Activated CD4-positive, alpha-beta T cell treated with anti-CD3 and anti-CD28 coated beads for 36 hours (primary cell): ENCODE measurements around the gene CHST3. TPM values are rescaled to one million over a fixed set of nuclear protein-coding genes. Genes with fewer than 3 reads are reported as not detected.
"Not testable (repeated sequence)": the region's sequence is repeated elsewhere in the genome, so short reads cannot be mapped to it uniquely, and the experiment has no call there.

Experiments
- ATAC-seq: fragments of 200-7000 bp; cut with Tn5 transposase; one replicate; pipeline ENCODE4 v1.10.0; 2021; ENCODE audit warnings: mild to moderate bottlenecking, moderate library complexity
- CTCF ChIA-PET: fragments of 350-600 bp; sonication (Branson Sonifier 250); formaldehyde crosslinking; loops from one replicate; lab custom pipeline; 2021; ENCODE audit warnings: antibody characterized with exemption; lab: Charles Lee
- POLR2A ChIA-PET: fragments of 350-600 bp; sonication (Branson Sonifier 250); formaldehyde crosslinking; loops from one replicate; lab custom pipeline; 2021; ENCODE audit warnings: antibody characterized with exemption, inconsistent platforms; lab: Charles Lee
- DNase-seq: peaks from one replicate; pipeline ENCODE4 v3.0.0-alpha.2; 2020
- H3K27ac Mint-ChIP-seq: one replicate; pipeline ENCODE4 v1.8.0; 2021; ENCODE audit warnings: mixed read lengths
- H3K27me3 Mint-ChIP-seq: one replicate; pipeline ENCODE4 v1.8.0; 2021; ENCODE audit warnings: mixed read lengths
- H3K36me3 Mint-ChIP-seq: one replicate; pipeline ENCODE4 v1.8.0; 2021; ENCODE audit warnings: low read depth, mixed read lengths
- H3K4me1 Mint-ChIP-seq: one replicate; pipeline ENCODE4 v1.8.0; 2021; ENCODE audit warnings: mixed read lengths
- H3K4me3 Mint-ChIP-seq: one replicate; pipeline ENCODE4 v1.8.0; 2021; ENCODE audit warnings: mild to moderate bottlenecking, moderate library complexity, mixed read lengths
- H3K9me3 Mint-ChIP-seq: one replicate; pipeline ENCODE4 v1.8.0; 2021; ENCODE audit warnings: low read depth, mixed read lengths
- intact Hi-C, 2 experiments: fragments of 100-400 bp; cut with DNase I in 1 of 2; cut with micrococcal nuclease in 1 of 2; formaldehyde crosslinking; loops; one replicate each; pipeline versions ENCODE4 v1.14.2 to v1.15.1; 2022 to 2024; cut with DNase I, micrococcal nuclease
- total RNA-seq, 2 experiments: library from RNA; stranded (reverse); gene quantifications; one replicate each; pipeline ENCODE4 v1.2.3, GENCODE V29; 2021

The CHST3 gene
- under 1 TPM; 0.46 to 0.47 TPM for total RNA-seq

DNA sequence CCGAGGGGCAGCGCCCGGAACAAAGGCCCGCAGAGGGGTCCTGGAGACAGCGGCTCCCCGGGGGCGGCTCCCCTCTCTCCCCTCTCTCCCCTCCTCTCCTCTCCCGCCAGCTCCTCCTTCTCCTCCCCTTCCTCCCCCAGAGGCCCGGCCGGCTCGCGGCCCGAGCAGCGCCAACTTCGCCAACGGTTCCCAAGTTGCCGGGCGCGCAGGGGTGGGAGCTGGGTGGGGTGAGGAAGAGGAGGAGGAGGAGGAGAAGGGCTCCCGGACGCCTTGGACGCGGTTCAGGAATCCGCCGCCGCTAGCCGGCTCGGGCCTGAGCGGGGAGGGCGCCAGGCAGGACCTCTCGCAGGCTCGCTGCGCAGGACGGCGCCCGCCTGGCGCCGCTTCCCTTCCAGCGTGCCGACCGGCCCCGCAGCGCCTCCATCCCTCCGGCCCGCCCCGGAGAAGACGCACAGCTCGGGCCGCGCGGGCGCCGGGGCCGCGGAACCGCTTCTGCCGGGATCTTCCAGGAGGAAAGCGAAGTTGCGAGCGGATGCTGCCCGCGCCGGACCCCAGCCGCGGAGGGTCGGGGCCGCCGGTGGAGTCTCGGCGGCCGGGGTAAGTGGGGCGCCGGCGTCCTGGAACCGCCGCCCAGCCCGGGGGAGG lies at the start of gene CHST3:
CHST3 (plus strand) TSS at position 298 of the 645 bp plus-strand sequence. CDS start 41,448 bp downstream, outside the sequence.
- intact Hi-C loops: loop anchor here in 1 of 2 experiments (10.0 kb wide), 1 partner anchor 281 kb away; no protein-coding TSS in a partner anchor
- Mint-ChIP-seq H3K9me3 (no peaks in the 10 kb centered on the region), H3K27me3 (peaks cover 45% of the 10 kb centered on the region), H3K36me3 (no peaks in the 10 kb centered on the region), H3K27ac (peak within 1 kb of the TSS; percentile 78), H3K4me3 (peak within 1 kb of the TSS; percentile 73), H3K4me1 (peaks cover 18% of the 10 kb centered on the region)
- POLR2A ChIA-PET: interaction anchor here (0.6 kb wide), 1 partner anchor 67 kb away, joined by 5 read pairs; no protein-coding TSS in a partner anchor
- CTCF ChIA-PET: interaction anchor here (0.8 kb wide), 1 partner anchor 108 kb away, joined by 3 read pairs; no protein-coding TSS in a partner anchor
- ATAC-seq (peak; percentile 37), DNase-seq (peak; percentile 34)

DNA sequence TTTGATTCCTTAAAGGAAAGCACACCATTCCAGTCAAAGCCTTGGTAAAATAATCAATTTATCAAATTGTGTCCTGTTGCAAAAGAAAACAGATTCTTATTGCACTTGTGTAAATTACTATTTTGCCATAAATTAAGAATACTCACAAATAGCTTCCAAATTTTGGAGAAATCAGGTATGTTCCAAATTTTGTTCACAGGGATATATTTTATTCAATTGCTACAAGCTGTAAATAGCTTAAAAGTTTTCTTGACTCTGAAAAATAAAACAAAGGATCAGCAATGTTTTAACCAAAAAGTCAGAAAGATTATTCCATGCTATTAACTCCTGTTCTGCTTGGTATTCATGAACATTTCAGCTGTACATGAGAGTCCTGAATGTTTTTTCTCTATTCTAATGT lies 47.4 kb upstream of the CHST3 start:
- Mint-ChIP-seq H3K27me3 (no peaks in the 10 kb centered on the region), H3K4me3 (no peak overlapping the region), H3K9me3 (peaks cover 8% of the 10 kb centered on the region), H3K36me3 (no peaks in the 10 kb centered on the region), H3K4me1 (no peaks in the 10 kb centered on the region), H3K27ac (no peak overlapping the region)
- POLR2A ChIA-PET: no interaction called here
- DNase-seq (no peak), ATAC-seq (no peak)
- intact Hi-C loops: no loop called here
- CTCF ChIA-PET: interaction anchor here (1.0 to 2.6 kb wide), 4 partner anchors 10 to 30 kb away, joined by 3 to 7 read pairs (median 4); no protein-coding TSS in a partner anchor

DNA sequence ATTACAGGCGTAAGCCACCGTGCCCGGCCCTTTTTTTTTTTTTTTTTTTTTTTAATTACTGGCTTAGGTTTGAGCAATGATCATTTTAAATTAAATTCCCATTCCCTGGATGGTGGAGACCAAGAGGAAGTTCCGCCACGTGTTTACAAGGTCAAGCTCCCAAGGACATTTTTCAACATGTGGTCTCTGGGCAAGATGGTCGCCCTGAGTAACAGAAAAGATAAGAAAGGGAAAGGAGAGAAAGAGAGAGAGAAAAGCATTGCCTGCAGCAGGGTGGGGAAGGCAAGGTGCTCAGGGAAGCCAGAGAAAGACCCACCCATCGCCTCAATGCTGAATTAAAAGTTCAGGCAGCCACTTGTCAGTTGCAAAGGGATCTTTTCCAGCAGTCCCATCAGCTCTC lies 45.2 kb upstream of the CHST3 start:
- Mint-ChIP-seq H3K27me3 (no peaks in the 10 kb centered on the region), H3K4me1 (no peaks in the 10 kb centered on the region), H3K9me3 (peaks cover 6% of the 10 kb centered on the region), H3K27ac (no peak overlapping the region), H3K36me3 (no peaks in the 10 kb centered on the region), H3K4me3 (no peak overlapping the region)
- ATAC-seq (no peak), DNase-seq (no peak)
- POLR2A ChIA-PET: interaction anchor here (0.6 kb wide), 1 partner anchor 36 kb away, joined by 4 read pairs; no protein-coding TSS in a partner anchor
- intact Hi-C loops: no loop called here
- CTCF ChIA-PET: interaction anchor here (0.6 to 2.6 kb wide), 3 partner anchors 15 to 24 kb away, joined by 3 to 7 read pairs (median 3); no protein-coding TSS in a partner anchor

DNA sequence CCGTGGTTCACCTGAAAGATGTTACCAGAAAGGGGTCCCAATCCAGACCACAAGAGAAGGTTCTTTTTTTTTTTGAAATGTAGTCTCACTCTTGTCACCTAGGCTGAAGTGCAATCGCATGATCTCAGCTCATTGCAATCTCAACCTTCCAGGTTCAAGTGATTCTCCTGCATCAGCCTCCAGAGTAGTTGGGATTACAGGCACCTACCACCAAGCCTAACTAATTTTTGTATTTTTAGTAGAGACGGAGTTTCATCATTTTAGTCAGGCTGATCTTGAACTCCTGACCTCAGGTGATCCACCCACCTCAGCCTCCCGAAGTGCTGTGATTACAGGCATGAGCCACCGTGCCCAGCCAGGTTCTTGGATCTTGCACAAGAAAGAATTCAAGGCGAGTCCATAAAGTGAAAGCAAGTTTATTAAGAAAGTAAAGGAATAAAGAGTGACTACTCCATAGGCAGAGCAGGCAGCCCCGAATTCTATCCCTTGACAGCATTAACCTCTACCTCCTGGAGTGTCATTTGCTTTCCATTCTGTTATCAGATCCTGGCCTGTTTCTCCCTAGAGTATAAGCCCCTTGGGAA lies 44.1 kb upstream of the CHST3 start:
- H3K27me3 Mint-ChIP-seq, ATAC-seq, POLR2A ChIA-PET, H3K4me1 Mint-ChIP-seq, DNase-seq, intact Hi-C loops, H3K4me3 Mint-ChIP-seq, H3K27ac Mint-ChIP-seq, H3K36me3 Mint-ChIP-seq, H3K9me3 Mint-ChIP-seq: not testable (repeated sequence)
- CTCF ChIA-PET: interaction anchor here (0.7 to 2.2 kb wide), 2 partner anchors 24 kb away, joined by 3 to 9 read pairs; no protein-coding TSS in a partner anchor

GRCh38 chr10:71920540-71921323 lies 43.5 kb upstream of the CHST3 start:
- ATAC-seq (no peak), DNase-seq (no peak)
- intact Hi-C loops: no loop called here
- ChIA-PET POLR2A (no interaction called here), CTCF (interaction anchor here (2.2 kb wide), 1 partner anchor 24 kb away, joined by 9 read pairs; no protein-coding TSS in a partner anchor)
- Mint-ChIP-seq H3K36me3 (no peaks in the 10 kb centered on the region), H3K4me3 (no peak overlapping the region), H3K9me3 (peaks cover 6% of the 10 kb centered on the region), H3K27me3 (no peaks in the 10 kb centered on the region), H3K27ac (no peak overlapping the region), H3K4me1 (no peaks in the 10 kb centered on the region)

- ATAC-seq (no peak), DNase-seq (no peak)
- Mint-ChIP-seq H3K27me3 (no peaks in the 10 kb centered on the region), H3K4me1 (no peaks in the 10 kb centered on the region), H3K4me3 (no peak overlapping the region), H3K27ac (no peak overlapping the region), H3K36me3 (no peaks in the 10 kb centered on the region), H3K9me3 (peaks cover 6% of the 10 kb centered on the region)
- ChIA-PET POLR2A (no interaction called here), CTCF (interaction anchor here (2.2 kb wide), 1 partner anchor 25 kb away, joined by 9 read pairs; no protein-coding TSS in a partner anchor)
- intact Hi-C loops: no loop called here
Measured at GRCh38 chr10:71921324-71922027, 42.7 kb upstream of the CHST3 start.

GRCh38 chr10:71923138-71923692 lies 41.0 kb upstream of the CHST3 start:
- POLR2A ChIA-PET: no interaction called here

GRCh38 chr10:71924771-71925170 lies 39.4 kb upstream of the CHST3 start:
- Mint-ChIP-seq H3K27ac (no peak overlapping the region), H3K36me3 (no peaks in the 10 kb centered on the region), H3K9me3 (no peaks in the 10 kb centered on the region), H3K4me3 (no peak overlapping the region), H3K27me3 (no peaks in the 10 kb centered on the region), H3K4me1 (no peaks in the 10 kb centered on the region)
- CTCF ChIA-PET: interaction anchor here (0.6 kb wide), 1 partner anchor 357 kb away, joined by 4 read pairs; no protein-coding TSS in a partner anchor
- DNase-seq (no peak), ATAC-seq (no peak)
- POLR2A ChIA-PET: no interaction called here
- intact Hi-C loops: no loop called here

More at GRCh38 chr10:71923138-71923692, 41.0 kb upstream of the CHST3 start:
- H3K27ac Mint-ChIP-seq: no peak overlapping the region
- no peak overlapping the region for H3K4me3 Mint-ChIP-seq
- intact Hi-C loops: no loop called here
- no peaks in the 10 kb centered on the region for H3K36me3 Mint-ChIP-seq
- H3K9me3 Mint-ChIP-seq: no peaks in the 10 kb centered on the region
- CTCF ChIA-PET: no interaction called here
- no peak for DNase-seq
- no peaks in the 10 kb centered on the region for H3K4me1 Mint-ChIP-seq
- H3K27me3 Mint-ChIP-seq: no peaks in the 10 kb centered on the region
- ATAC-seq: no peak

DNA sequence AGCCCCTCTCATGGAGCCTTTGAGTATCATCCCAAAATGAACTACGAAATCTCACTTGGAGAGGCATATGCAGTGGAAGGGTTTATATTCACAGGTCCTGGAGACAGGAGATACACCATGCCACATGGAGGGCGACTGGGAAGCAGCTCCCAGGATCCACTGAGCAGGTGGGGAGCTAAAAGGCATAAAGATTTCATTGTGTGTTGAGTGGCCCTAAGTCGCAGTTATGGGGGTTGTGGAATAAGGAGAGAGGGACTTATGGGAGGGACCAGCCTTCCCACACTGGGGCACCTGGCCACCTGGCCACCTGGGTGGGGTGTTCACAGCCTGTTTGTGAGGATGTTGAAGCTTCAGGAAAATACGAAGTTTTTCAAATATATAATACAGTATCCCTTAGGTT lies 37.0 kb upstream of the CHST3 start:
- Mint-ChIP-seq H3K27me3 (no peaks in the 10 kb centered on the region), H3K4me1 (peaks cover 2% of the 10 kb centered on the region), H3K36me3 (no peaks in the 10 kb centered on the region), H3K27ac (no peak overlapping the region), H3K4me3 (no peak overlapping the region), H3K9me3 (peaks cover 2% of the 10 kb centered on the region)
- DNase-seq: no peak
- ChIA-PET CTCF (interaction anchor here (0.7 to 1.0 kb wide), 2 partner anchors 11 to 23 kb away, joined by 3 read pairs; no protein-coding TSS in a partner anchor), POLR2A (interaction anchor here (0.6 kb wide), 1 partner anchor 31 kb away, joined by 4 read pairs; no protein-coding TSS in a partner anchor)
- intact Hi-C loops: no loop called here
- no peak for ATAC-seq

DNA sequence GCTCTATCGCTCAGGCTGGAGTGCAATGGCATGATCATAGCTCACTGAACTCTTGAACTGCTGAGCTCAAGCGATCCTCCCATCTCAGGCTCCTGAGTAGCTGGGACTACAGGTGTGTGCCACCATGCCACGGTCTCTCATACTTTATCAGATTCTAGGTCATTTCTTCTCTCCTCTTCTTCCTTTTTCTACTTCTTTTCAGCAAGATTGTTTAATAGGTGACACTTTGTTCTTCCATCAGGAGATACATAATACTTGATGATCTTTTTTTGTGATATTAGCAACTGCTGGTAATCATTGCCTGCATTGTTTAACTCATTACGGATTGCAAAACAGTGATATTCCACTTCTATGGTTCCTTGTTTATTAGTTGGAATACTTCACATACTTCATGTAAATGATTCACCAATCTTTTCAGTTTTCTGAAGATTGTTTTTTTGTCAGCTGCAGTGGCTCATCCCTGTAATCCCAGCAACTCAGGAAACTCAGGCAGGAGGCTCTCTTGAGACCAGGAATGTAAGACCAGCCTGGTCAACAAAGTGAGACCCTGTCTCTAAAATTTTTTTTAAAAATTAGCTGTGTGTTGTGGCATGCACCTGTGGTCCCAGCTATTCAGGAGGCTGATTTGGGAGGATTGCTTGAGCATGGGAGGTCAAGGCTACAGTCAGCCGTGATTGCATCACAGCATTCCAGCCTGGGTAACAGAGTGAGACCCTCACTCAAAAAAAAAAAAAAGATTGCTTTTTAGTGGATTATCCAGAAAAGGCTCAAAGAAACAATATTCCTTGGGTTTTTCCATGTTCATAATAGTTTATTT lies 36.2 kb upstream of the CHST3 start:
- H3K4me3 Mint-ChIP-seq: no peak overlapping the region
- H3K36me3 Mint-ChIP-seq: no peaks in the 10 kb centered on the region
- H3K9me3 Mint-ChIP-seq: peaks cover 4% of the 10 kb centered on the region
- ATAC-seq (no peak), DNase-seq (no peak)
- no peaks in the 10 kb centered on the region for H3K27me3 Mint-ChIP-seq
- H3K27ac Mint-ChIP-seq: no peak overlapping the region
- POLR2A ChIA-PET: no interaction called here
- H3K4me1 Mint-ChIP-seq: peaks cover 7% of the 10 kb centered on the region
- CTCF ChIA-PET: interaction anchor here (0.7 to 1.1 kb wide), 3 partner anchors 10 to 24 kb away, joined by 3 read pairs; no protein-coding TSS in a partner anchor
- intact Hi-C loops: no loop called here
